NCI-H128 (cell line): ENCODE results near the gene ECT2.
A peak's percentile ranks its signal among the peaks of the same experiment; 100 is the strongest.
"Not testable (repeated sequence)": the region's sequence is repeated elsewhere in the genome, so short reads cannot be mapped to it uniquely, and the experiment has no call there.

Experiments
- DNase-seq: peaks from one replicate; lab custom pipeline; 2025; ENCODE audit not compliant: unreplicated experiment; lab: John Stamatoyannopoulos, UW

ECT2 gene

DNA sequence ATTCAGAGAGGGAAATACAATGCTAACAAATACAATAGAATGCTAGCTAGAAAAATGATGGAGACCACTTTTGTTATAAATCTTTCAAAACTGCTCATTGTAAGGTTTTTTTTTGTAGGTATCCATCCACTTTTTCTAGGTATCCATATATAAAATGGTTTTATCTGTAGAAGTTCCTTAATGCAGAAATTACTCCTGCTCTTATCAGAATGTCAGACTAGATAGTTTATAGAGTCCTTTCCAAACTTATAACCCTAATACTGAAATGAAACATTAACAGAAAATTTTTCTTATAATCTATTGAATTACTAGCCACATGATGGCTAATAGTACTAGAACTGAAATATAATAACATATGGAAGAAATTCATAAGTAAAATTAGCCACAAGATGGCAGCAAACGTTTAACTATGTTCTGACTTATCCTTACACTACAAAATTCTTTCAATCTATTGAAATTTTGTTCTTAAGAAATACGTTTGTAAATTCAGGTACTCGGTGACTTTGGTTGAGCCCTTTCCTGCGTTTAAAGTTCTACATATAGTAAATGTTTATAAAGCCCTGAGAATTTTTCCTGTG is 58.5 kb downstream of the ECT2 start:
- DNase-seq: peak; percentile 34

DNA sequence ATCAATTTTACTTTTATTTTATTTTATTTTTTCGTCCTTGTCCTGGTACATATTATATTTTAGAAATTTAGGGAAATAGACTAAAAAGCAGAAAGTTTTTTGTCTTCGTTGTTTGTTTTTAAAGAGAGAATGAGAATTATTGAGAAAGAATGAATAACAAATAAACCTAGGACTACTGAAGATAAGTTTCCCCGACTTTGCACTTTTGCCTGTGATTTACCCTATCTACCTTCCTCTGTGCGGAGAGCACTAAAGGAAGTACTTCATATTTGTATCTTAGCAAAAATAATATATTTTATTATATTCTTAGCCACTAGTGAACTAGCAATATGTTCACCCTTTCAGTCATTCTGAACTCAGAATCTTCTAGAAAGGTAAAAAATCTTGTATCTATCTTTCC is 60.6 kb downstream of the ECT2 start:
- DNase-seq: no peak

DNA sequence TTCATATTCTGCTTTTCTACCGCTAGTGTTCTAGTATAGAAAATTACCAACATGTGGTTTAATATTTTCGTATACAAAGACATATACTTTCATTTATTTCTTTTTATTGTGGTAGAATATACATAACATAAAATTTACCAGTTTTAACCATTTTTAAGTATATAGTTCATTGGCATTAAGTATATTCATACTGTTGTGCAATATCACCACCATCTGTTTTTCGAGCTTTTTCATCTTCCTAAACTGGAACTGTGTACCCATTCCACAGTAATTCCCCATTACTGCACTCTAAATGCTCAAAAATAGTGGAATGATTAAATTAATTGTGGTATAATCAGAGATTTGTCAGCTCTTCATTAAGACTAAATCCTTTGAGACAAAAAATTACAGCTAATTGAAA is 62.9 kb downstream of the ECT2 start:
- DNase-seq: no peak

DNA sequence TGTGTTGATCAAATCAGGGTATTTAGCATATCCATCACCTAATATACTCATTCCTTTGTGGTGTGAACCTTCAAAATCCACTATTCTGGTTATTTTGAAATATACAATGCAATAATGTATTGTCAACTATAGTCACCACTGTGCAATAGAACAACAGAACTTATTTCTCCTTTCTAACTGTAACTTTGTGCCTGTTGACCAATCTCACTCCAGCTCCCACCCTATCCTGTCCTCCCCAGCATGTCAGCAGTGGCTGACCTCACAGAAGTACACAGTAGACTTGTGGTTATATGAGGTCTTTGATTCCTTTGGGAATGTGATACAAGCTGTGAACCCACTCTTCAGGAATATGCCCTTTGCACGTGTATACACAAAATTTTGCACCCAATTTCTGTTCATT is 64.2 kb downstream of the ECT2 start:
- DNase-seq: no peak

DNA sequence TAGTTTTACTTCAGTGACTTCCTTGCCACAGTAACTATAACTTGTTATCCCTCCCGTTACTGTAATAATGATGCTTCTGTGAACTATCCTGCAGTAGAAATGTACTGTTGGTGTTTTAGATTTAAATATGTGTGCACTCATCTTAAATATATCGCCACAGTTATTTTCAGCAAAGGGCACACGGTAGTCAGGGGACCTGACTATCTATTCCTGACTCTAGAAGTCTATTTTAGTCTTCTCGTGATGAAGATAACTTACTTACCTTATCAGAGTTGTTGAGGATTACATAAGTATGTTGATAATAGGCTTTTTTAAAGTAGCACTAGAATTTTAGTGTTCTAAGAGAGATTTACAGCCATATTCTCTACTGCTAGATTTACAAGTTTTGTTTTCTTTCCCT is 65.3 kb downstream of the ECT2 start:
- DNase-seq: no peak

DNA sequence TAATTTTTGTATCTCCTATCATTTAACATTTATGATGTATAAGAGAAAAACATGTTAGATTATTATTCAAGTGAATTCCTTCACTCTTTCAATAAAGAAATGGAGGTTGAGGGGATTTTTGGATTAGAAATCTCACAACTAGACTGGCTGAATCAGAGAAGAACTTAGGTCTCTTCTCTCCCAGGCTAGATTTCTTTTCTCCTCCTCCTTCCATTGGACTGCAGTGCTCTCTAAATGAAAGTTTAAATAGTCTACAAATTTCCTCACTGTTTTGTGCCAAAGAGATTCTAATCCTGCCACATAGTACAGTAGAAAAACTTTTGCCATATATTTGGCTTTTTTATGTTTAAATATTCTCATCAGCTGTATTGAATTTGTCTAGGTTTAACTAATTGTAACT is 65.8 kb downstream of the ECT2 start:
- DNase-seq: no peak

DNA sequence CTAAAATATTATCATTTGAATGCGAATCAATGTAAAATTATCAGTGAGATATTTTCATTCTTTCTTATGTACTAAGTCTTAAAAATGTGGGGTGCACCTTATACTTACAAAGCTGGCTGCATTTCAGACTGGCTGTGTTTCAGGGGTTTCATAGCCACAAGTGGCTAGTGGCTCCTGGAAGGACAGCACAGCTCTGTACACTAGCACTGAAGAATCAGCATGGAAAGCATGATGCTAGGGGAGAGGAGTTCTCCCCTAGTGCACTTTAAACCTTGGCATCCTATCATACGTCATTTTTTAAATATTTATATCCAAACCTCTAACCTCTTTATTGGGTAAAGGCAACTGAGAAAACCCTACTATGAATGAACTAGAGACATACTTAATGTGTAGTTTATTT is 66.4 kb downstream of the ECT2 start:
- DNase-seq: no peak

DNA sequence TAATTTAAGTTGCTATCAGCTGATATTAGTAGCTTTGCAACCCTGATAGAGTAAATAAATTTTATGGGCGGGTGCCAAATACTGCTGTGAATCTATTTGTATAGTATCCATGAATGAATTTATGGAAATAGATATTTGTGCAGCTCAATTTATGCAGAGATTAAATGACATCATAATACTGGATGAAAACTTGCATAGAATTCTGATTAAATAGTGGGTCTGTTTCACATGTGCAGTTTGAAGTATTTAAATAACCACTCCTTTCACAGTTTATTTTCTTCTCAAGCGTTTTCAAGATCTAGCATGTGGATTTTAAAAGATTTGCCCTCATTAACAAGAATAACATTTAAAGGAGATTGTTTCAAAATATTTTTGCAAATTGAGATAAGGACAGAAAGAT is 70.0 kb downstream of the ECT2 start:
- no peak for DNase-seq

DNA sequence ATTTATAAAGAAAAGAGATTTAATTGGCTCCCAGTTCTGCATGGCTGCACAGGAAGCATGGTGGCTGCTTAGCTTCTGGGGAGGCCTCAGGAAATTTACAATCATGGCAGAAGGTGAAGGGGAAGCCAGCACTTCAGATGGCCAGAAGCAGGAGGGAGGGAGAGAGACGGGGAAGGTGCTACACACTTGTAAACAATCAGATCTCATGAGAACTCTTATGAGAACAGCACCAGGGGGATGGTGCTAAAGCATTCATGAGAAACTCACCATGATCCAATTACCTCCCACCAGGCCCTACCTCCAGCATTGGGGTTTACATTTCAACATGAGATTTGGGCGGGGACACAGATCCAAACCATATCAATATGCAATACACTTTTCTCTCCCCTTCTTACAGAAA is 73.7 kb downstream of the ECT2 start:
- no peak for DNase-seq

DNA sequence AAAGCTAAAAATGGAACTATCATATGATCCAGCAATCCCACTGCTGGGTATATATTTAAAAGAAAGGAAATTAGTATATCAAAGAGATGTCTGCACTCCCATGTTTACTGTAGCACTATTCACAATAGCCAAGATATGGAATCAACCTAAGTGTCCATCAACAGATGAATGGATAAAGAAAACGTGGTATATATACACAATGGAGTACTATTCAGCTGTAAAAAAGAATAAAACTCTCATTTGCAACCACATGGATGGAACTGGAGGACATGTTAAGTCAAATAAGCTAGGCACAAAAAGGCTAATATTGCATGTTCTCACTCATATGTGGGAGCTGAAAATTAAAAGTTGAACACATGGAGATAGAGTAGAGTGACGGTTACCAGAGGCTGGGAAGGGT is 76.7 kb downstream of the ECT2 start:
- DNase-seq: not testable (repeated sequence)

DNA sequence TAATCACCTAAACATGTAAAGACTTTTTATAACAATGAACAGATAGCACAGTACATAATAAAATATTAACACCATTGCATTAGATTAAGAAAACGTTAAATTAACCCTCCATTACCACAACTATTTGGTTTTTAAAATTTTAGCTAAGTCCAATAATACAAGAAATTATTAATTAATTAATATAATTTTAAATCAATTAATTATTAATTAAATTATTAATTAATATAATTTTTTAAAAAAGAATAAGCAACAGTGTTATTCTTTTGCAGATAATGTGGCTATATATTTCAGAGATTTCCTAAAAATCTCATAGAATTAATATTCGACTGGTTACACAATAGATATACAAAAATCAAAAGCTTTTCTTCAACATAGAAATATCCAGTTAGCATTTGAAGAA is 82.5 kb downstream of the ECT2 start:
- no peak for DNase-seq

DNA sequence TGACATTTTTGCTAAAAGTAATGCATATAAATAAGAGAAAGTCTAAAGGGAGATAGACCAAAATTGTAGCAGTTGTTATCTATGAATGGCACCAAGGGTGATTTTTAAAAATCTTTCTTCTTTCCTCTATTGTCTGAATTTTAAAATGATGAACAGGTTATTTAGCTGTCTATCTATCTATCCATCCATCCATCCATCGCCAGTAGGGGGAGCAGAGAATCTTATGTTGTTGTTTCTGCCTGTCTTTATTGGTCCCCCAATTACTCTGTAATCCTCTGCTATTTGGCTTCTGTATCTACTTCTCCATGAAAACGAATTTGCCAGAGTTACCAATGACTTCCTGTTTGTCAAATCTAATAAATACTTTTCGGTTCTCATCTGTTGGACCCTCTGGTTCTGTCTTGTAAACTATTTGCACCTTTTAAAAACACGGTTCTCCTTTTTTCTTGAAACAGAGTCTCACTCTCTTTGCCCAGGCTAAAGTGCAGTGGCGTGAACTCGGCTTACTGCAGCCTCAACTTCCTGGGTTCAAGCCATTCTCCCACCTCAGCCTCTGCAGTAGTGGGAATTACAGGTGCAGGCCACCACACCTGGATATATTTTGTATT is 86.0 kb downstream of the ECT2 start:
- peak; percentile 55 for DNase-seq

DNA sequence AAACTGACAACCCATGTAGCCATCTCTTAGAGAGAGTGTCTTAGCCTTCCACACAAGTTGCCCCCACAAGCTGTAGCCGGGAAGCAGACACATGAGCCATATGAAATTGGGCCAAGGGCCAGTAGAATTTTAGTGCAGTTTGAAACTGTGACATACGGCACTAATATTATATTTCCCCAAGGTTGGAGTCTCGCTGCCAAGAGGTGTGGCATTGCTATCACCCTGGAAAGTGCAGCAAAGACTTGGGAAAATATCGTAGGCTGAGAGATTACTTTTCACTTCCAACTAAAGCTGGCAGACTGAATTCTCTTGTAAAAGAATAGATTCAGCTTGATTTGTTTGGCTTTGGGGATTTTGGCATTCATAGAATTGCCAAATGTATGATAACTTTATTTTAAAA is 89.2 kb downstream of the ECT2 start:
- no peak for DNase-seq

DNA sequence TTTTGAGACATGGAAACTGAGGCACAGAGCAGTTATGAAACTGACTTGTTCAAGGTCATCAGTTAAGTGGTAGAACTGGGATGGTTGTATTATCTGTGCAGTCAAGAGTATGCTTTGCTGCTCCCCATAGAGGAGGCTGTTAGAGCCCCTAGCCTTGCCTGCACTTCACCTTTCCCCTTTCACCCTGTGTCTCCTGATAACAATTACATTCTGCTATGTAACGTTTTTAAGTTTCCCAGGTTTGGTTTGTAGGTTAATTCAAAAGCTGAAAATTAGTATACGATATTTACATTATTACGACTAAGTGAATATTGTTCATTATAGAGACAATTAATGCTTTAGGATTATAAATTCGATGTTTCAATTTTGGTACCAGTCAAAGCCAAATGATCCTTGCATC is 89.9 kb downstream of the ECT2 start:
- no peak for DNase-seq

DNA sequence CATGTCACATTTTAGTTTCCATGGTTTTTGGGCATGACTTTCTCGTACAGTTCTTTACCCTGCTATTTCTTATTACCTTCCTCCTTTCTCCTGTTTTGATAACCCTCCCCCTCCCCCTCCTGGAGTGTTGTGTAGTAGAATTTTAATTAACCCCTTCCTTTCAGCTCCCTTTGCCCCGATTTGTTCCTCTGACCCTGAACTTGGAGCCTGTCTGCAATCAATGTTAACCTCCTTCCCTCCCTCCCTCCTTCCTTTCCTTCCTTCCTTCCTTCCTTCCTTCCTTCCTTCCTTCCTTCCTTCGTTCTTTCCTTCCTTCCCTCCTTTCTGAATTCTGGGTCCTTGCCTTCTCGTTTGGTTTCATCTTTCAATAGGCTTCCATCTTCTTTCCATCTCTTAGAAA is 90.4 kb downstream of the ECT2 start:
- DNase-seq: no peak

DNA sequence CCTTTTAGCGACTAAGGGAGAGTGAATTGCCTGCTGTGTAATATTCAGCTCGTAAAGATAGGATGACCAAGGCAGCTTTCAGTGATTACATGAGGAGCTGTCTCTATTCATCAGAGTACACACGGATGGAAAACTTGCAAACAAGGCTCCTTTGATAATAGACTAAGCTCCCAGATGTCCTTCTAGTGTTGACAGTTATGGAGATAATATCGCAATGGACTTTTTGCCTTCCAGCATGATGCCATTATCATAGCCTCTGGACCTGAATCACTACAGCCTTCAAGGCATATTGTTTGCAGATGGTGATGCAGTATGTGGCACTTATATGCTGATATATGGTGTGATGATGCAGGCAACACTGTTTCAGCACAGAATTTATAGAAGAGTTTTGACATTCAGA is 93.9 kb downstream of the ECT2 start:
- DNase-seq: no peak

DNA sequence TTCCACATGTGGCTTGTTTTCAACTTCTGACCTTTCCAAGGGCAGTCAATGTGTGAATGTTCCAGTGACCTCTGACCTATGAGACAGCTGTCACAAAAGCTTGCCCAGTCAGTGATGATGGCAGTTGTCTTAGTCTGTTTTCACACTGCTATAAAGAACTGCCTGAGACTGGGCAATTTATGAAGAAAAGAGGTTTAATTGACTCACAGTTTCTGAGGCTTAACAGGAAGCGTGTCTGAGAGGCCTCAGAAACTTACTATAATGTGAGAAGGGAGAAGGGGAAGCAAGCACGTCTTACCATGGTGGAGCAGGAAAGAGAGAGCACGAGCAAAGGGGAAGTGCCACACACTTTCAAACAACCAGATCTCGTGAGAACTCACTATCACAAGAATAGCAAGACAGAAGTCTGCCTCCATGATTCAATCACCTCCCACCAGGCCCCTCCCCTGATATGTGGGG is 95.6 kb downstream of the ECT2 start:
- no peak for DNase-seq

DNA sequence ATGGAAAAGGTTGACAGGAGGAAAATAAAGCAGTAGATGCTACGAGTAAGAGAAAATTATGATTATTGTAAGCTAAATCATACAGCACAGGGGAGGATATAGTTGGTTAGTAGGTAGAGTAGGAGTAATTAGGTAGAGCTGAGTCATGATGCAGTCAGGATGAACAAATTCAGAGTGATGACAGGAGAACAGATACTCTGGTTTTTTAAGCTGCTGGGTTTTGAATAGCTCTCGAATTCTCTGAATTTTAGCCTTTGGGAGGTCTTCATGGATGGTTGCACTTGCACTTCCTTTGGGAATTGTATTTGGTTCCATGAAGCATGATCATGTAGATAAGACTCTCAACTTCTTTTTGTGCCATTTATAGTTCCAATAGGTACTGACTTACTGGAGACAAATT is 96.2 kb downstream of the ECT2 start:
- DNase-seq: no peak

DNA sequence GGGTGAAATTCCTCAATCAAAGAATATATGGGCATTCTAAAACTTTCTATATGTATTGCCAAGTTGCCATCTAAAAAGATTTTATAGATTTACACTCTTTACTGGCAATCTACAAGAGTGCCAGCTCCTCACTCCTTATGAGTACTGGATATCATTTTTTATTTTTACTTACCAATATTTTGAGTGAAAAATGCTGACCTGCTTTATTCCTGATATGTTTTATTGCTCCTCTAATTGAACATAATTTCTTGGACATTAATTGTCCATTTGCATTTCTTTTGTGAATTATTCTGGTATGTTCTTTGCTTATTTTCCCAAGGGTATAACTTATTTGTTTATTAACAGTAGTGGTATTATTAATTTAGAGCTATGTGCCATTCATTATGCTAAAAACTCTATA is 96.8 kb downstream of the ECT2 start:
- no peak for DNase-seq

DNA sequence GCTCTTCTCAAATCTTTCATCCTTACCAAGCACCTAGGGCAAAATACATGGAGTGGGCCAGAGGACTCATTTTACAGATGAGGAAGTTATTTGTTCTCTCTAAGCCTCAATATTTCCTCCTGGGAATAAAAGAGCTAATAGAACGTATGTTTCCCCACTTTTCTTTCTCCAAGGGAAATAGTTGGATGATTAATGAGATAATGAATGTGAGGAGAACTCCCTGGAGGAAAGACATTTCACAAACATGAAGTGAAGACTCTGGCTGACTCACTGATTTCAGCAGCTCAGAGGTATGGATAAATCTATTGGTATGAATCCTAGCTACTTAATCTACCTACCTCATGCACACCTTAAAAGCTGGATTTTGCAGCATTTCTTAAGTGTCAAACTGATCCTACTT is 98.4 kb downstream of the ECT2 start:
- DNase-seq: no peak

DNA sequence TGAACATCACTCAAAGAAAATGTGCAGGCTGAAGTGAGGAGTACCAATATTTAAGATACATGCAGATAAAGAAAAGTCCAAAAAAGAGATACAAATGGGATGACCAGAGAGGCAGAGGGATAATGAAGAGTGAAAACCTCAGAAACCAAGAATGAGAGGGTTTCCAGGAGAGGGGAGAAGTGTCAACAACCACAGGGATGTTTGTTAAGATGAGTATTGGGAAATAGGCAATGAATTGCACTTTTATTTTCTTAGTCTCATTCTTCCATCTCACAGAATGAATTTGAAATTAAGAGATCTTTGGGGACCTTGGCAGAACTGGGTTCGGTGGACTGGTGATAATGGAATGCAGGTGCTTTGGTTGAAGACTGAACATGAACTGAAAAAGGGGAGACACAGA is 102.5 kb downstream of the ECT2 start:
- DNase-seq: no peak

DNA sequence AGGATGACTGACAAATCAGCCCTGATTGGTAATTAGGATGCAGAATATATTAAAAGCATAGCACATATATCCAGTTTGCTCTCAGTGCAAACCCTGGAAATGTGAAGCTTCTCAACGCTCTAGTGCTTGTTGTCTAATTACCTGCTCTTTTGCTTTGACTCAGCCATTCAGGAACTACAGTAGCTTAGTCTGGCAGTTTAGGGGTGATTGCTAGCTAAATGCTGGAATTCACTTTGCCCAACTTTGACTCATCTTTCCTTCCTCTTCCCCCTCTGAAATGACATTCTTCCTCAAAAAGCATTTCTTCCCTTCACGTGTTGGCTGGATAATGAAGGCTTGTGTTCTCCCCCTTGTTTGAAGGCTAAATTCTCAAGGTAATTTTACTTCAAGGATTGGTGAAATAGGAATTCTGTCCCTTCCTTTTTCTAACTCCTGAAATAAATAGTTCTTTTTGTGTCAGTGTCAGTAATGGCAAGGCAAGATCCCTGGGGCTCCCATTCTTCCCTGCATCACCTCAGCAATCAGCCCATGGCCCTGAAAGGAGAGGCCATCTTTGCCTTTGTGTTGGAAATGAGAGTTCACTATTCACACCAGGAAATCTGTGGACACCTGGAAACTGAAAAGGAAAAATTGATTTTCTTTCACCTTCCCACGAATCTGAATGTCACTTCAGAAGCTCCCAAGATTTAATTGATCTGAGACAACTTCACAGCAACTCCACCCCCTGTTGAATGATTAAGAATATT is 103.6 kb downstream of the ECT2 start:
- DNase-seq: no peak

DNA sequence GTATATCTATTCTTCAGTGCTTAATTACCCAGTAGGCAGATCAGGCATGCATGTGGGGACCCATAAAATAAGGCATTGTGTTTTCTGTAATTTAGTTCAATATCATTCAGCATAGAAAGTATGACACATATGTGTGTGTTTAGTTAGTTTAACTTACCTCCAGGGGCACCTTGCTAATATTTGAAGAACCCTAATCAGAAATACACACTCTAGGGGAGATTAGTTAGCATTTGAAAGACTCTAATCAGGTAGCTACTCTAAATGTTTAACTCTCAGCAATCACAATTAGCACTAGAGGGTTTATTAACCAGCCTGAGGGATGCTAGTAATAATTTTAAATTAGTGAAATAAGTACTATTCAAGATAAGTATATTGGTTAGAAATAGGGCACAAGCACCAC is 104.5 kb downstream of the ECT2 start:
- DNase-seq: no peak
